ENCODE results near the gene MASP1.

- TF ChIP-seq, protein P1, sequence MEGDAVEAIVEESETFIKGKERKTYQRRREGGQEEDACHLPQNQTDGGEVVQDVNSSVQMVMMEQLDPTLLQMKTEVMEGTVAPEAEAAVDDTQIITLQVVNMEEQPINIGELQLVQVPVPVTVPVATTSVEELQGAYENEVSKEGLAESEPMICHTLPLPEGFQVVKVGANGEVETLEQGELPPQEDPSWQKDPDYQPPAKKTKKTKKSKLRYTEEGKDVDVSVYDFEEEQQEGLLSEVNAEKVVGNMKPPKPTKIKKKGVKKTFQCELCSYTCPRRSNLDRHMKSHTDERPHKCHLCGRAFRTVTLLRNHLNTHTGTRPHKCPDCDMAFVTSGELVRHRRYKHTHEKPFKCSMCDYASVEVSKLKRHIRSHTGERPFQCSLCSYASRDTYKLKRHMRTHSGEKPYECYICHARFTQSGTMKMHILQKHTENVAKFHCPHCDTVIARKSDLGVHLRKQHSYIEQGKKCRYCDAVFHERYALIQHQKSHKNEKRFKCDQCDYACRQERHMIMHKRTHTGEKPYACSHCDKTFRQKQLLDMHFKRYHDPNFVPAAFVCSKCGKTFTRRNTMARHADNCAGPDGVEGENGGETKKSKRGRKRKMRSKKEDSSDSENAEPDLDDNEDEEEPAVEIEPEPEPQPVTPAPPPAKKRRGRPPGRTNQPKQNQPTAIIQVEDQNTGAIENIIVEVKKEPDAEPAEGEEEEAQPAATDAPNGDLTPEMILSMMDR (optimal IDR thresholded peaks at IDR 0.05 in 1 of 3, IDR thresholded peaks at IDR 0.05 in 1 of 3, conservative IDR thresholded peaks at IDR 0.05 in 1 of 3; ENCODE audit: extremely low read depth in 1 of 3, insufficient read depth in 2 of 3, low read length in 3 of 3) = no peak
- TF ChIP-seq EZH2 (IDR thresholded peaks at IDR 0.05; ENCODE audit: low read length) = no peak
Measured at GRCh38 chr3:187210545-187211327, 80.8 kb downstream of the MASP1 start.
